Measurements from ENCODE around the gene PHOX2A.

PHOX2A gene

DNA sequence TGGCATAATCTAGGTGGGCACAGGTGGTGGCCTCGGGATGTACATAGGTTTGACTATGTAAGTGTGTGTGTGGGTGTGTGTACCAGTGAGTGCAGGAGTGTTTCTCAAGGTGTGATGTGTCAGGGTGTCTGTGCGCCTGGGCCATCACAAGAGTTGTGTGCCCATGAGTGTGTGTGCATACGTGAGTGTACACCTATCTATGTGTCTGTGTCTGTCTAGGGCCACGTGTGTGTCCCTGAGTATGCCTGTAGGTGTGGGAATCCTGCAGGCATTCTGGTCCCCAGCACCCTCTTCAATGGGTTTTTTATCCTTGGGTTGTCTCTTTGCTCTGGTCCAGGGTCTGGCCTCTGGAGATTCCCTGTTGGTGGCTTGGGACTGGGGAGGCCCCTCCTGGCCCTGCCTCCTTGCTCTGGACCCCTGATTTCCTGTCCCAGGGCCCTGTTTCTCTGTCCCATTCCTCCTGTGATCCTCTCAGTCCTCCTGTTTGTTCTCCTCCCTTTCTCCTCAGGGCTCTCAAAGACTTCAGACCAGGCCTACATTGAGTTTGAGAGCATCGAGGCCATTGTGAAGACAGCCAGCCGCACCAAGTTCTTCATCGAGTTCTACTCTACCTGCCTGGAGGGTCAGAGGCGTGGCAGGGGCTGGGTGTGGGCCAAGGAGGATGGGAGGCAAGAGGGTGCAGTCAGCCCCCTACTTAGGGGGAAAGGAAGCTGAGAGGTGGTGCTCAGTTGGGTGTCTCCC is 10.0 kb downstream of the PHOX2A start:
- no peak for DNase-seq (ENCODE audit: low read depth, low spot score)

DNA sequence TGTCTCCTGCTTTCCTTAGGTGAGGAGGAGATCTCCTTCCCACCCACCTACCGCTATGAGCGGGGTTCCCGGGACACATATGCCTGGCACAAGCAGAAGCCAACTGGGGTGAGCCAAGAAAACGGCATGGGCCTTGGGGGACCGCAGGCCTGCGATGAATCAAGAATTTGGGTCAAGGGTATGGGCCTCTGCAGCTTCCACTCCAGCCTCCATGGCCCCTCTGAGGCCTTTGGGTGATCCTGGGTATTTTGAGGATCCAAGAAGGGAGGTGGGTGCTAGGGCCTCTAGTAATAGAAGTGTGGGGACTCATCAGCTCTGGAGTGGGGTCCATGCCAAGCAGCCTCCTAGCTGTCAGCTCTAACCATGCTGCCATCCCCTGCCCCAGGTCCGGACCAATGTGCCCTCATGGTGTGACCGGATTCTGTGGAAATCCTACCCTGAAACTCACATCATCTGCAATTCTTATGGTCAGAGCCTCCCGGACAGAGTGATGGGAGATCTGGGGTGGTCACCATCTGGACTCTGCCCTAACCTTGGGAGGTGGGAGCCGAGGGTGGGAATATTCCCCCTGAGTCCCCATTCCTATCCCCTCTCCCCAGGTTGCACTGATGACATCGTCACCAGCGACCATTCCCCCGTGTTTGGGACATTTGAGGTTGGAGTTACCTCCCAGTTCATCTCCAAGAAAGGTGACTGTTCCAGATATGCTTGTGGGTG is 10.8 kb downstream of the PHOX2A start:
- DNase-seq (ENCODE audit: low read depth, low spot score) = no peak

DNA sequence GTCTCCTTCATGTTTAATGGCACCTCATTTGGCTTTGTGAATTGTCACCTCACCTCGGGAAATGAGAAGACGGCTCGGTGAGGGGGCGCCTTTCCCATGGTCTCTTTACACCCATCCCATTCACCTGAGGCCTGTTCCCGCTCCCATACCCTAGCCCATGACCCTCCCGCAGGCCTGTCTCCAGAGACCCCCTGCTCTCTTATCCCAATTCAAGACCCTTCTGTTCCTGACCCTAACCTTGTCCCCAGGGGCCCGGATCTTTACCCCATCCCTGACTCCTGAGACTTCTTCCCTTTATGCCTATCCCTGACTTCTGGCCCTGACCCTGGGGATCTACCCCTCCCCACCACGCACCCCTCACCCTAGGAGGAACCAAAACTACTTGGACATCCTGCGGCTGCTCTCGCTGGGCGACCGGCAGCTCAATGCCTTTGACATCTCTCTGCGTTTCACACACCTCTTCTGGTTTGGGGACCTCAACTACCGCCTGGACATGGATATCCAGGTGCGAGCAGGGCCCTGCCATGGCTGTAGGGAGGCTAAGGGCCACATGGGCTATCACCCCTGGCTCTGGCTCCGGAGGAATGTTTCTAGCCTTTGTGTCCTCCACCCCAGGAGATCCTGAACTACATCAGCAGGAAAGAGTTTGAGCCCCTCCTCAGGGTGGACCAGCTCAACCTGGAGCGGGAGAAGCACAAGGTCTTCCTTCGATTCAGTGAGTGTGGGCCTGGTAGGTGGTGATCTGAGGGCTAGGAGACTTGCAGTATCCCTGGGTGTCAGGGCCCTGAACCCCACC is 11.5 kb downstream of the PHOX2A start:
- no peak for DNase-seq (ENCODE audit: low read depth, low spot score)

DNA sequence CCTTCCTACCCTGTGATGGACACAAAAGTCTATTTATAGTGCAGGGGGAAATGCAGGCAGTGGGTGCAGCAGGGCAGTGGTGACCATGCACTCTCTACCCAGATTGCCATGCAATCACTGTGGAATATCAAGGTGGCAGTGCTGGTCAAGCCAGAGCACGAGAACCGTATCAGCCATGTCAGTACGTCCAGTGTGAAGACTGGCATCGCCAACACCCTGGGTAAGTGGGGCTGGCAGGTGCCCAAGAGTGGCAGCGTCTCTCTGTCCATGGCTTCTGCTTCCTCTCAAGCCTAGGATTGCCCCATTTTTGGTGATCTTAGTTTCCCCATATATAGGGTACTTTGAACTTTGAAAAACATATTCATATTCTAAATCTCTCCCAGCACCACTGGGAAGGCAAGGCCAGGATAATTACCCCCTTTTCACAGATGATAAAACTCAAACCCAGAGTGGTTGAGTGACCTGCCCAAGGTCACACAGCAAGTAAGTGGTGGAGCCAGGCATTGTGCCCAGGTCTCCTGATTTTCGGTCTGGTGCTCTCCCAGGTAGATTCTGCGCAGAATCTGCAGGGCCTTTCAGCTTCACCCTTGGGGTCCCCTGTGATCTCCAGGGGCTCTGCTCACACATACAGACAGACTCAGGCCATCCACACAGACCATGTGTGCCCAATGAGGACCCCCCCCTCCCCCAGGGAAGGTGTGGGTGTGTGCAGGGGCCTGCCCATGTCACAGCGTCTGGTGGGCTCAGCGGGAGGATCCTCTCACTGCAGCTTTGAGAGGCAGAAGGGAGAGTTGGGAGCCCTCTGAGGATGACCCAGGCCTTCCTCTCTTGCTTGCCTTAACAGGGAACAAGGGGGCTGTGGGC is 12.3 kb downstream of the PHOX2A start:
- DNase-seq (ENCODE audit: low read depth, low spot score) = no peak

DNA sequence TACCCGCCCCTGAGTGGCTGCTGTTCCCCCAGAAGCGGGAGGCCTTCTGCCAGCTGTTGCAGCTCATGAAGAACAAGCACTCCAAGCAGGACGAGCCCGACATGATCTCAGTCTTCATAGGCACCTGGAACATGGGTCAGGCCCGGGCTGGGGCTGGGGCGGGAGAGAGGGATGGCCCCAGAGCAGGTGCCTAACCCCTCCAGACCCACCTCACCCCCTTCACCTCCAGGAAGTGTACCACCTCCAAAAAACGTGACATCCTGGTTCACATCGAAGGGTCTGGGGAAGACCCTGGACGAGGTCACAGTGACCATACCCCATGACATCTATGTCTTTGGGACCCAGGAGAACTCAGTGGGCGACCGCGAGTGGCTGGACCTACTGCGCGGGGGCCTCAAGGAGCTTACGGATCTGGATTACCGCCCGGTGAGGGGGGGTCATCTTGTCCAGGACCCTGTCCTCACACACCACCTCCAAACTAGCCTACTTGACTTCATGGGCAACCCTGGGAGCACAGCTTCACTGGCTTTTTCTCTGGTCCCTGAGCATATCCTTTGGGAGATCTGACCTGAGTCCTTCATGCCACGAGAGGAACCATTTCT is 13.1 kb downstream of the PHOX2A start:
- DNase-seq (ENCODE audit: low read depth, low spot score) = no peak

DNA sequence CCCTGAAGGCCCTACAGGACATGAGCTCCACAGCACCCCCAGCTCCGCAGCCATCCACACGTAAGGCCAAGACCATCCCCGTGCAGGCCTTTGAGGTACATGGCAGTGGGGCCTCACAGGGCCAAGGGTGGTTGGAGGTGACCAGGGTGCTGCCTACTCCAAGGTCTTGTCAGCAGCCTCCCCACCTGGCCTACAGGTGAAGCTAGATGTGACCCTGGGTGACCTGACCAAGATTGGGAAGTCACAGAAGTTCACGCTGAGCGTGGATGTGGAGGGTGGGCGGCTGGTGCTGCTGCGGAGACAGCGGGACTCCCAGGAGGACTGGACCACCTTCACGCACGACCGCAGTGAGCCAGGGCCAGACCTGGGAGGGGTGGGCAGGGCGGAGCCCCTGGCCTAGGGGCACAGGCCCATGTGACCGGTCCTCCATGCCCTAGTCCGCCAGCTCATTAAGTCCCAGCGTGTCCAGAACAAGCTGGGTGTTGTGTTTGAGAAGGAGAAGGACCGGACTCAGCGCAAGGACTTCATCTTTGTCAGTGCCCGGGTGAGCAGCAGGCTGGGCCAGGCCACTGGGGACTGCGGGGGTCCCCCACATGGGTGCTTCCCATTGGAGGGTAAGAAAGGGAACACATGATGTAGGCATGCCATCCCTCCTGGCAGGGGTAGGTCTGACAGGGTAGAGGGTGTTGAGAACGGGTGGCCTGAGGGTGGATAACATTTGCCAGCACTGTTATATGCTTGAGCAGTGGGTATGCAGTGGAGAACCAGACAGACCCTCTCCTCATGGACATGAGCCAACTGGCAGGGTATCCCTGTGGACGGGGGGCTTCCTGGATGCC is 13.8 kb downstream of the PHOX2A start:
- DNase-seq (ENCODE audit: low read depth, low spot score) = no peak

DNA sequence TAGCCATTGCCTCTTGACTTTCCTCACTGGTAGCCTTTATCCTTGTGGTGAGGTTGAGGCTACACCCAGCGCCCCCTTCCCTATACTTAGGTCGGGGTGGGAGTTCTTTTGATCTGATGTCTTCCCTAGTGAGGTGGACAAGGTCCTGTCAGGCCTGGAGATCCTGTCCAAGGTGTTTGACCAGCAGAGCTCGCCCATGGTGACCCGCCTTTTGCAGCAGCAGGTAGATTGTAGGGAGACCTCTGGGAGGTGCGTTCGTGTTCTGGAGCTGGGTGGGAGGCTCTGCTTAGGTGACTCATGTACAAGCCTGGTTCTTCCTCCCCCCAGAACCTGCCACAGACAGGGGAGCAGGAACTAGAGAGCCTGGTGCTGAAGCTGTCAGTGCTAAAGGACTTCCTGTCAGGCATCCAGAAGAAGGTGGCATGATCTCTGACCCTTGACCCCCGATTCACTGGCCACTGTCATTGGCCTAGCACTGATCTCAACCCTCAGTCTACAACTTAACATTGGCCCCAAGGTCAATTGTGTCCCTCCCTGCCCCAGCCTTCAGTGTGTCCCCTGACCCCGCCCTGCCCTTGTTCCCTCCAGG is 14.5 kb downstream of the PHOX2A start:
- DNase-seq (ENCODE audit: low read depth, low spot score) = no peak

DNA sequence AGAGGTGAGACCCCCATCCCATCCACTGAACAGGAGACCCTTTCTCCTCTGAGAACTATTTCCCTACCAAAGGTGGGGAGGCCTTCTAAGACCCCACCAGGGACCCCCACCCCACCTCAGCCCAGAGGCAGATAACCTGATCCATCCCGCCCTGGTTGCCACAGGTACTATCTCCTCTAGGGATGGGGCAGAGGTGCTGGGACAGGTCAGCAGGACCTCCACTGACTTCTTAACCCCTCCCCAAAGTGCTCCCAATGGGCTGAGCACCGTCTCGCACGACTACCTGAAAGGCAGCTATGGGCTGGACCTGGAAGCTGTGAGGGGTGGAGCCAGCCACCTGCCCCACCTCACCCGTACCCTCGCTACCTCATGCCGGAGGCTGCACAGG is 15.1 kb downstream of the PHOX2A start:
- DNase-seq (ENCODE audit: low read depth, low spot score) = no peak

DNA sequence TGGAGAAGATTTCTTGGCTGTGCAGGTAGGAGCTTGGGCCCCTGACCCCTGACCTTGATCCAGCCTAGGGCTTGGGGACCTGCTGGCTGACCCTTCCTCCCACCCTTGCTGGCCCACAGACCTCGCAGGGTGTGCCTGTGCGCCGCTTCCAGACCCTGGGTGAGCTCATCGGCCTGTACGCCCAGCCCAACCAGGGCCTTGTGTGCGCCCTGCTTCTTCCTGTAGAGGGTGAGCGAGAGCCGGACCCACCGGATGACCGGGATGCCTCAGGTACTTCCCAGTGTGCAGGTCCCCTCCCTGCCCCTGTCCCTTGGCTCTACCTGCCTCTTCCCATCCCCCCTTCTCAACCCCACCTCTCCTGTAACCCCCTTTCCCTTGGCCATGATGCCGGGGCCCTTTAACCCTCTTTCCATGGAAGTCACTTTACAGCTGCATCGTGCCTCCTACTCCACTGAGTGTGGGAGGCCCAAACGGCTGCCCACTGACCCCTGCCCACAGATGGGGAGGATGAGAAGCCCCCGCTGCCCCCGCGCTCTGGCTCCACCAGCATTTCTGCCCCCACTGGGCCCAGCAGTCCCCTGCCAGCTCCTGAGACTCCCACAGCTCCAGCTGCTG is 15.6 kb downstream of the PHOX2A start:
- DNase-seq (ENCODE audit: low read depth, low spot score) = no peak

DNA sequence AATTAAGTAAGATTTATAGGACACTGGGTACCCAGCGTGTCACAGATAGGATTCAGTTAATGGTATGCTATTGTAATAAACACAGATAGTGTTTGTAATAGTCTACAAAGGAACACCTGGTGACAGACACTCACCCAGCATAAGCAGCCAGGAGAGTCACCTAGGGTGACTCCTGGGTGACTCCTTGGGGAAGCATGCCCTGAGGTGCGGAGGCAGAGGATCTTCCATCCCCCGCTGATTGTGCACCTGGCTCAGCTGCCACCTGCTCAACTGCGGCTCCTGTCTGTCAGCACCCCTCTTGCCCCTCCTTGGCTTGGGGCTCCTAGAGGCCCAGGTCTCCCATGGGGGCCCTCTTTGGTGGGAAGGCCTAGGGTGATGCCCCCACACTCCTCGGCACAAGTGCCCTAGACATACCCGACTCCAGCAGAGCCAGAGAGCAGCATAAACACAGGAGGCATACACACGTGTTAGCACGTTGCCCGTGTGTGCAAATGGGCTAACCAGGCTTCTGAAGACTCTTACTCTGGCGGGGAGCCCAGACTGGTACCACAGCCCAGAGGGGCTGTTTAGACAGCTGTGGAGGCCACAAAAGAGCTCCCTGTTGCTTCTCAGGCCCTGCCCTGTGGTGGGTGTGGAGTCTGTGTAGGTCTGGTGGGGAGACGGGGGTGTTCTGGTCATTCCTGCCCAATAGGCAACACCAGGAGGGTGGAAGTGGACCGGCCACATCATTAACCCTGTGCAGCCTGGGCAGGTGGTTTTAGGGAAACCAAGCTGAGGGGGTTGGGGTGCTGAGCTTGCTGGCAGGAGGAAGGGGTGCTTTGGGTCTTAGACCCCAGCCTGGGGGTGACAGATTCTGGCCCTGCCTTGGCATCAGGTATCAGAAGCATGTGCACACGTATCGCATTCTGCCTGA is 16.4 kb downstream of the PHOX2A start:
- peak; percentile 82 for DNase-seq (ENCODE audit: low read depth, low spot score)

DNA sequence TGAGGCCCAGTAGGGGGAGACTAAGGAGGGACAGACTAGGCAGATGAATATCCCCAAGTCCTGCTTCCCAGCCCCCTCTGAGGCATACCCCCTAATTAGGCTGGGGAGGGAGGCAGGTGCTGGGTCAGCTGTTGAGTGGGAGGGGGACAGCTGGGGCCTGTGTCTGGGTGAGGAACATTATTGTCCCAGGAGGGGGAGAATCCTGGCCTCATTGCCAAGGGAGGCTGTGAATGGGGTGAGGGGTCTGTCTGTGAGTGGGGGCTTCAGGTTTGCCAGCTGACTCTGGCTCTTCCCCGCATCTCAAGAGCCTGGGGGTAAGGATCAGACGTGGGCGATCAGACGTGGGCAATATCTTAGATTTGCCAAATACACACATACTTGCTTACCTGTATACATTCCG is 17.3 kb downstream of the PHOX2A start:
- no peak for DNase-seq (ENCODE audit: low read depth, low spot score)

DNA sequence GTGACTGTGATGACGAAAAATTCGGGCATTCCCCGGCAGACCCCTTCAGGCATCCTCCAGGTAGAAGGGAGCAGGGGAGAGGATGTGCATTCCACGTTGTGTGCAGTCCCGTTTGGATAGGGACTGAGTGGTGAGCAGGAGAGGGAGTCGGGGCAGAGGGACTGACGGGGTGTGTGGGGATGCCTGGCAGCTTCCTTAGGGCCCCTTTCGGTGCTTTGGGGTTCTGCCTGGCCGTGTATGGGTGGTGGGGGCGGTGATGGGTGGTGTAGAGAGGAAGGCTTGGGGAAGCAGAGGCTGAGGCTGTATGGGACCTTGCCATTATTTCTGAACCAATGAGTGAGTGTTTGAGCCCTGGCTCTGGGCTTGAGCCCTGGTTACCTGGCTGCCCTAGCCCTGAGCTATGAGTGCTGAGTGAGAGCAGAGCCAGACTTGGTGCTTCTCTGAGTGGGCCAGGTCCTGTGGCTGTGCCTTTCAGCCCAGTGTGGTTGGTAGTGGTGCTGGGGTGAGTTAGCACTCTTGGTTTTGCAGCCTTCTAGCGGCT is 18.5 kb downstream of the PHOX2A start:
- no peak for DNase-seq (ENCODE audit: low read depth, low spot score)

DNA sequence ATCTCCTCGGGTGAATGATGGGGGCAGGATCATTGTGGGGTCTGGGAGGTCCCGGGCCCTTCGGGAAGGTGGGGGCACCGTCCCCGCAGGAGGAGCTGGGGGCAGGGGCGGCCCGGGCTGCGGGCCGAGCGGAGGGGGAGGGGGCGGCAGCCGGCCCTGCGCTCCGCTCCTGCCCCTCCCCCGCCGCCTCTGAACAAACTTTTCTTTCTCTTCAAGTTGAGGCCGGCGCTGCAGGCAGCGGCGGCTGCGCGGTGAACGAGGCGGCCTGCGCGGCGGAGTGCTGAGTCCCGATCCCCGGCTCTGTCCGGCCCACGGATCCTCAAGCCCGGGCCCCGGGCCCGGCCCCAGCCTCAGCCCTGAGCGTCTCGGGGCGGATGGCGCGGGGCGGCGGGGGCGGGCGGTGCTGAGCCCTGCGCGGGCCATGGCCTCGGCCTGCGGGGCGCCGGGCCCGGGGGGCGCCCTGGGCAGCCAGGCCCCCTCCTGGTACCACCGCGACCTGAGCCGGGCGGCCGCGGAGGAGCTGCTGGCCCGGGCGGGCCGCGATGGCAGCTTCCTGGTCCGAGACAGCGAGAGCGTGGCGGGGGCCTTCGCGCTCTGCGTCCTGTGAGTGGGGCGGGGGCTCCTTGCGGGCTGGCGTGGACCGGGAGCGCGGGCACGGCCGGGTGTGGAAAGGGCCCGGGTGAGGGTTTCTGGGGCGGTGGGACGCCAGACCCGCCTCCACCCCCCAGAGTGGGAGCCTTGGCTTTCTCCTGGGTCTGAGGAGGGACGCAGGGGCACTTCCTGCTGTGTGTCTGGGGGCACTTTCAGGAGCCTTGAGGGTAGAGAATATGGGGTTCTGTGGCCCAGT is 19.2 kb downstream of the PHOX2A start, which contains the start of gene INPPL1:
INPPL1 (plus strand) TSS at position 204 of the 847 bp plus-strand sequence; CDS start at position 422, 218 bp downstream.
- DNase-seq (ENCODE audit: low read depth, low spot score) = no peak

DNA sequence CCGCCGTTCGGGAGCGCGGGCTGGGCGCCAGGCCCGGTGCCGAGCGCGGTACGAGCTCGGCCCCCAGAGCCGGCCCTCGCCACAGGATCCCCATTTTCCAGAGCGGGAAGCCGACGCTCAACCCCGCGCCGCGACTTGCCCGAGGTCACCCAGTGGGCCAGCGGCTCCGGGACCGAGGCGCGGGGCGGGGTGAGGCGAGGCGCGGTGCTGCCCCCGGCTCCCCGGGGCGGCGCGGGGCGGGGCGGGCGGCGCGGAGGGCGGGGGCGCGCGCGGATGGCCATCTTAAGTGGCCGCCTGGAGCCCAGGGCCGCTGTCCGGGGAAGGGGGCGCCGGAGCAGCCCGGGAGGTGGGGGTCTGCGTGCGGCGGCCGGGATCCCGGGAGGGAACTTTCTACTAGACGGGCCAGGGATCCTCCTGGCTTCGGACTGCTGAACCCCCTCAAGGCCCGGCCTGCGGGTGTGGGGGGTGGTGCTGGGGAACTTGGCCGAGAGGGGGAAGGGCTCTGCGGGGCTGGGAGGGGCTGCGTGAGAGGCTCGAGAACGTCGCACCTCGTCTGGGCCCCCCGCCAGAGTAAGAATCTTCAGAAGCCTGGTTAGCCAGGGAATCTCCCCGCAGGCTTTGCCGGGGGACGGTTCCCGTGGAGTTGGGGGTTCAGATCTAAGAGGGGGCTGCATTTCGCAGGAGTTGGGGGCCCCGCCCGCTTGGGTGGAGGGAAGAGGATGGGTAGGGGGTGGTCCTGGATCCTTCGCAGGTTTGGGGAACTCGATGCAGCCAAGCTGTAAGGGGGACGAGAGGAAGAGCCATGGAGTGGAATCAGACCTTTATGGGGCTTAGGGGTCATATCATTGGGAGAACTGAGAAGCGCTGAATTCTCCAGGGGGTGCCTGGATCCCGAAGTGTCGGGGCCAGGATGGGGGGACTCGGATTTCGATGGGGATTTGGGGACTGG is 20.1 kb downstream of the PHOX2A start:
- DNase-seq (ENCODE audit: low read depth, low spot score) = peak; percentile 18

DNA sequence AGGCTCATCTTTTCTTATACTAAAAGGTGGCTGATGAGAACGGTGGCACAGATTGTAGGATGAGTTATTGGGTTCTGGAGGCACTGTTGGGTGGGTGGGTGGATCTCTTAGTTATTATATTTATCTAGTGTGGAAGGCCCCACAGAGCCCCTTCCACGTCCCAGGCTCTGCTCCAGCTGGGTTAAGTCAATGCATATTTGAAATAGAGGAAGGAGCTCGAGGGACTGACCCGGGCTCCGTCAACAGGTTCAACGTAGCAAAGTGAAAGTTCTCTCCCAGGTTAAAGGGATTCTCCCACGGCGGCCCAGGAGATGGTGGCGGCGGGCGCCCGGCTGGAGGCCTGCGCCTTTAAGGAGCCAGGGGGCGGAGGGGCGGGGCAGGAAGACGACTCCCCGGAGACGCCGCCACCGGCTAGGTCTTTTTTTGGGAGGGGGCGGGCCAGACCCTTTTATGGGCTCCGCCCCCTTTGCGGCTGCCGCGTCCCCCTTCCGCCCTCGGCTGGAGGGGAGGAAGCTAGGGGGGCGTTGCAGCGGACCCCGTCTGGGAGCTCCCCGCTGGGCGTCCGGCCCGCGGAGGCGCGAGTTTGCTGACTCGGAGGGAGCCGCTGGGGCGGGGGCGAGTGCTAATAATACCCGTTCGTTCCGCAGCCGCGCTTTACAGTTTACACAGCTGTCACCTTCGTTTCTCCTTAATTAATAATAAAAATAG is 20.9 kb downstream of the PHOX2A start:
- DNase-seq (ENCODE audit: low read depth, low spot score) = peak; percentile 68

Measured in smooth muscle cell of the brain vasculature (primary cell).